AG04450 (cell line): ENCODE measurements around the gene CCBE1. TPM values are rescaled to one million over a fixed set of nuclear protein-coding genes. Genes with fewer than 3 reads are reported as not detected.
A peak's percentile ranks its signal among the peaks of the same experiment; 100 is the strongest.

ENCODE experiments used
- CTCF ChIA-PET: fragments of 300-600, 350-600 bp; formaldehyde crosslinking; extraction: SDS; loops from one replicate; lab custom pipeline; 2022; ENCODE audit warnings: antibody characterized with exemption, inconsistent platforms; lab: Charles Lee
- POLR2A ChIA-PET: fragments of 350-600 bp; formaldehyde crosslinking; extraction: SDS; loops from one replicate; lab custom pipeline; 2021; ENCODE audit warnings: antibody characterized with exemption, inconsistent platforms; lab: Yijun Ruan, JAX
- DNase-seq: peaks from one replicate; pipeline ENCODE4 v3.0.0-alpha.2; 2011; ENCODE audit warnings: low read depth, low spot score
- H3K27ac ChIP-seq: one replicate; pipeline ENCODE4 v1.5.1; 2012; ENCODE audit warnings: low read depth, low read length, control low read depth
- H3K27me3 ChIP-seq: one replicate; pipeline ENCODE4 v1.6.0; 2012; ENCODE audit warnings: low read length; ENCODE audit not compliant: control insufficient read depth, insufficient read depth
- H3K4me3 ChIP-seq: 2 replicates; pipeline ENCODE4 v1.5.1; 2011; ENCODE audit warnings: mild to moderate bottlenecking, low read depth, low read length, control low read depth
- H3K9me3 ChIP-seq: 2 replicates; pipeline ENCODE4 v1.5.1; 2012; ENCODE audit warnings: low read length; ENCODE audit not compliant: control insufficient read depth, insufficient read depth
- polyA plus RNA-seq: library from polyadenylated mRNA; depleted of rRNA; stranded (reverse); fragments of >200 nt; gene quantifications from 2 replicates; pipeline ENCODE4 v1.2.3, GENCODE V29; 2011
- TF ChIP-seq, protein P1 (sequence below): IDR thresholded peaks from 2 replicates; pipeline ENCODE4 v1.5.1; 2011; ENCODE audit warnings: low read depth, low read length, control low read depth, inconsistent platforms

Gene CCBE1
- polyA plus RNA-seq, 1 experiment: 40.4 TPM

DNA sequence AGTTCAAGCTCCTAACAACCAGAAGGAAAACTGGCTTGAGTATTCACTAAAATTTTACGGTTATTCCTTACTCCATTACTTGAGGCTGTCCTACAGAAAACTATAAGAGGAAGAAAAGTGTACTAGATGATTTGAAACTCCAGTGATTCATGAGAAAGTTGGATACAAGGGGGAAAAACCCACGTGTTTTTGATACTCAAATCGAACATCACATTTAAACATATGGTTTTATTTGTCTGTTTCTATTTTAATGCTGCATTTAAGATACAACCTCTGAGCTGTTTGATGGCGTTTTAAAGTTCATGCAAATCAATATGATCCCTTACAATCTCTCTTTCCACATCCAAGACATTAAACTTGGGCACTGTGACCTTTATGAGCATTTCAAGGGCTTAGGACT, 213.1 kb downstream of the CCBE1 start:
- TF ChIP-seq, protein P1, sequence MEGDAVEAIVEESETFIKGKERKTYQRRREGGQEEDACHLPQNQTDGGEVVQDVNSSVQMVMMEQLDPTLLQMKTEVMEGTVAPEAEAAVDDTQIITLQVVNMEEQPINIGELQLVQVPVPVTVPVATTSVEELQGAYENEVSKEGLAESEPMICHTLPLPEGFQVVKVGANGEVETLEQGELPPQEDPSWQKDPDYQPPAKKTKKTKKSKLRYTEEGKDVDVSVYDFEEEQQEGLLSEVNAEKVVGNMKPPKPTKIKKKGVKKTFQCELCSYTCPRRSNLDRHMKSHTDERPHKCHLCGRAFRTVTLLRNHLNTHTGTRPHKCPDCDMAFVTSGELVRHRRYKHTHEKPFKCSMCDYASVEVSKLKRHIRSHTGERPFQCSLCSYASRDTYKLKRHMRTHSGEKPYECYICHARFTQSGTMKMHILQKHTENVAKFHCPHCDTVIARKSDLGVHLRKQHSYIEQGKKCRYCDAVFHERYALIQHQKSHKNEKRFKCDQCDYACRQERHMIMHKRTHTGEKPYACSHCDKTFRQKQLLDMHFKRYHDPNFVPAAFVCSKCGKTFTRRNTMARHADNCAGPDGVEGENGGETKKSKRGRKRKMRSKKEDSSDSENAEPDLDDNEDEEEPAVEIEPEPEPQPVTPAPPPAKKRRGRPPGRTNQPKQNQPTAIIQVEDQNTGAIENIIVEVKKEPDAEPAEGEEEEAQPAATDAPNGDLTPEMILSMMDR: no peak
- CTCF ChIA-PET: interaction anchor here (2.2 to 2.5 kb wide), 2 partner anchors 213 to 339 kb away, joined by 8 to 12 read pairs; partner anchors contain the start of gene CCBE1
- Histone ChIP-seq H3K9me3 (no peaks in the 10 kb centered on the region), H3K27me3 (no peaks in the 10 kb centered on the region), H3K4me3 (no peak overlapping the region), H3K27ac (peak overlapping the region; percentile 31)
- POLR2A ChIA-PET: interaction anchor here (0.6 to 1.4 kb wide), 6 partner anchors 18 to 329 kb away, joined by 3 to 10 read pairs (median 4); no protein-coding TSS in a partner anchor
- DNase-seq: no peak

DNA sequence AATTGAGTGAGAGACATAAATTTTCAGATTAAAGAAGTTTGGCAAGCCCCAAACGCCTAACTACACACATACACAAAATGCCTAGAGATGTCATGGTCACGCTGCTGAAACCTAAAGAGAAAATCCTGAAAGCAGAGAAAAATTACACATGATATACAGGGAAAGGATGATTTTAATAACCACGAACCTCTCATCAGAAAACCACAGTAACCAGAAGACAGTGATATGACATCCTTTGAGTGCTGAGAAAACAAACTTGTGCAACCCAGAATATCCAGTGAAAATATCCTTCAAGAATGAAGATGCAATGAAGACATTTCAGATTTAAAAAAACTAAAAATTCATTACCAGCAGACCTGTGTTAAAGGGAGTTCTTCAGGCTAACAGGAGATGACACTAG, 215.8 kb downstream of the CCBE1 start:
- no peak for DNase-seq
- TF ChIP-seq, protein P1: no peak
- Histone ChIP-seq H3K9me3 (no peaks in the 10 kb centered on the region), H3K4me3 (no peak overlapping the region), H3K27me3 (no peaks in the 10 kb centered on the region), H3K27ac (no peak overlapping the region)
- ChIA-PET POLR2A (no interaction called here), CTCF (no interaction called here)

GRCh38 chr18:59479776-59480175, 217.4 kb downstream of the CCBE1 start:
- CTCF ChIA-PET: interaction anchor here (1.5 kb wide), 1 partner anchor 21 kb away, joined by 4 read pairs; no protein-coding TSS in a partner anchor
- no peak overlapping the region for H3K4me3 ChIP-seq
- no peak for DNase-seq
- H3K27ac ChIP-seq: no peak overlapping the region
- POLR2A ChIA-PET: no interaction called here
- no peaks in the 10 kb centered on the region for H3K27me3 ChIP-seq
- no peaks in the 10 kb centered on the region for H3K9me3 ChIP-seq
- TF ChIP-seq, protein P1: no peak

GRCh38 chr18:59478591-59478990, 218.6 kb downstream of the CCBE1 start:
- TF ChIP-seq, protein P1: no peak
- ChIA-PET CTCF (interaction anchor here (1.4 to 1.5 kb wide), 2 partner anchors 19 to 345 kb away, joined by 4 to 5 read pairs; no protein-coding TSS in a partner anchor), POLR2A (no interaction called here)
- H3K27me3 ChIP-seq: no peaks in the 10 kb centered on the region
- H3K9me3 ChIP-seq: no peaks in the 10 kb centered on the region
- no peak overlapping the region for H3K27ac ChIP-seq
- DNase-seq: no peak
- H3K4me3 ChIP-seq: no peak overlapping the region

DNA sequence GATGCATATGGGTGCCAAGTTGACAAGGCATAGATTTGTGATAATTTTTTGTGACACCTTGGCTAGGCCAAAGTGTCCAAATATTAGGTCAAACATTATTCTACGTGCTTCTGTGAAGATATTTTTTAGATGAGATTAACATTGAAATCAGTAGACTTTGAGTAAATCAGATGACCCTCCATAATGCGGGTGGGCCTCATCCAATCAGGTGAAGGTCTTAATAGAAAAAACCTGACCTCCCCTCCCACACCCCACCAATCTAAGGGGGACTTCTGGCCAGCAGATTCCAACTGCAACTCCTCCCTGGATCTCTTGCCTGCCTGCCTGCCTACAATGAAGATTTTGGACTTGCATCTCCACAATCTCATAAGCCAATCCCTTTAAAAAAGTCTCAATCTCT, 219.4 kb downstream of the CCBE1 start:
- Histone ChIP-seq H3K4me3 (no peak overlapping the region), H3K27me3 (no peaks in the 10 kb centered on the region), H3K9me3 (no peaks in the 10 kb centered on the region), H3K27ac (no peak overlapping the region)
- POLR2A ChIA-PET: no interaction called here
- CTCF ChIA-PET: no interaction called here
- TF ChIP-seq, protein P1: no peak
- no peak for DNase-seq
